ENCODE data around the gene SRD5A1.

- TF ChIP-seq POLR2A (IDR thresholded peaks at IDR 0.05; ENCODE audit: low read length): no peak
- TF ChIP-seq GATA1 (IDR thresholded peaks at IDR 0.05; ENCODE audit: low read depth, low read length): no peak
These were observed 21.6 kb upstream of the SRD5A1 start for GRCh38 chr5:6611334-6612256.

Measured in erythroblast (primary cell).